Posterior cingulate gyrus (tissue), 11 donors: ENCODE measurements around the gene EDEM1.
"Not testable (repeated sequence)": the region's sequence is repeated elsewhere in the genome, so short reads cannot be mapped to it uniquely, and the experiment has no call there.

Experiments
- DNase-seq, 10 donors: peaks; one replicate each; pipeline versions ENCODE4 v3.0.0 to v3.0.0-alpha.2; 2020 to 2021; ENCODE audit warnings: mixed read lengths in 3 of 10
- intact Hi-C: fragments of 100-400 bp; cut with DNase I; formaldehyde crosslinking; loops from one replicate; pipeline ENCODE4 v1.15.1; 2023

The EDEM1 gene

DNA sequence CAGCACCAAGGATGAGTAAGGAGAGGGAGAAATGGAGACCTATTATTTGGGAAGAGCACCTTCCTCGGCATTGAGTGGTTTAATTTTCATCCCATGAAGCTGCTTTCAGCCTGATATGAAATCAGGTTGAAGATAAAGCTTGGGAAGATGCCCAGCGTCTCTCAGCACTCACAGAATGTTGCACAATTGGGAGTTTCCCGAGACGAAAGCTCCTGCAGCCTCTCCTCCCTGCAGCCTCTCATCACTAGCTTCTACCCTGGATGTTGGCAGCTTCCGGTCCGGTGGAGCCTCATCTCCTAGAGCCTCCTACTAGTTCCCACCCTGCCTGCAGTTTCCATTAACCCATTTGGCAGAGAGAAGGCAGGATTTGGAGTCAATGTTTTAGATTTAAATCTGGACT, 40.3 kb downstream of the EDEM1 start:
- intact Hi-C loops = no loop called here
- DNase-seq = no peak

DNA sequence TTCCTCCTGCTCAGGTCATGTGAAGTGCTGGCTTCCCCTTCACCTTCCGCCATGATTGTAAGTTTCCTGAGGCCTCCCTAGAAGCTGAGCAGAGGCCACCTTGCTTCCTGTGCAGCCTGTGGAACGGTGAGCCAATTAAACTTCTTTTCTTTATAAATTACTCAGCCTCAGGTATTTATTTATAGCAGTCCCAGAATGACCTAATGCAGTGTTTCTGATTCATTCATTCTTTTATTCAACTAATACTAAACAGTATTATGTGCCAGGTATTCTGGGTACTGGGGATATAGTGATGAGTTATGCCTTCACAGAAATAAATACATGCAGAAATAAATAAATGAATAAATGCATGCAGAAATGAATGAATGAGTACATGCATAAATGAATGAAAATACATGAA, 41.9 kb downstream of the EDEM1 start:
- intact Hi-C loops = no loop called here
- no peak for DNase-seq

DNA sequence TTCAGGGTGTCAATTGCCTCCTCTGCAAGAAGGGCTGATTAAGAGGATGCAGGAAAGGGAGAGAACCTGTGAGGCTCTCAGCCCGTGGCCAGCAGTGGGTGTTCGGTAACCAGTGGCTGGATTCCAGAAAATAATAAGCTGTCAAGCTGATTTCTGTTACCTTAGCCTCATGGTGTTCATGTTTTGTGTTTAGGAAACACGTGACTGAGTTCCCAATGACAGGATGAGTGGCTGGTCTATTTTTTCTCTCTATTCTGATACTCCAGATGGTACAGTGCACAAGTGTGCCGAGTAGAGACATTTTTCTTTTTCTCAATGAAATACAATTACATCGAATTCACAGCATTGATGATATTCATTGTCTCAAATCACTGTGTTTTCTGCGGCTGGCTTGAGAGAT, 43.6 kb downstream of the EDEM1 start:
- intact Hi-C loops = no loop called here
- DNase-seq = no peak

DNA sequence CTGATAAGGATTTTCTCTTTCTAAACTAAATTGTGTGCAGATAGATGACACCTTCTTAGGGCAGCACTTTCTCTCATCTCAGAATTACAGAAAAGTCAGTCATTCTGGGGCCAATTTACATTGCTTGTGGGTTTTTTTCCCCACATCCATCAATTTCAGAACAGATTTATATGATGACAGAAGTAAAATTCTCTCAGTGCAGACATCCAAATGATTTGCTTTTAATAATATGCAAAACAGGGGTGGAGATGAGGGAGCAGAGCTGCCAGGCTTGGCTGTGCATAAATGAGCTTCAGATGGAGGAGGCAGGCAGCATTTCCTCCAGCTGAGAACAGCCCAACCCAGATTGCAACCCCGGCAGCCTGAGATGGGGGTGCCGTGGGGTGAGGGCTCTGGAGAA, 44.0 kb downstream of the EDEM1 start:
- peak in 1 of 10 donors; percentile 35 for DNase-seq
- intact Hi-C loops = no loop called here

DNA sequence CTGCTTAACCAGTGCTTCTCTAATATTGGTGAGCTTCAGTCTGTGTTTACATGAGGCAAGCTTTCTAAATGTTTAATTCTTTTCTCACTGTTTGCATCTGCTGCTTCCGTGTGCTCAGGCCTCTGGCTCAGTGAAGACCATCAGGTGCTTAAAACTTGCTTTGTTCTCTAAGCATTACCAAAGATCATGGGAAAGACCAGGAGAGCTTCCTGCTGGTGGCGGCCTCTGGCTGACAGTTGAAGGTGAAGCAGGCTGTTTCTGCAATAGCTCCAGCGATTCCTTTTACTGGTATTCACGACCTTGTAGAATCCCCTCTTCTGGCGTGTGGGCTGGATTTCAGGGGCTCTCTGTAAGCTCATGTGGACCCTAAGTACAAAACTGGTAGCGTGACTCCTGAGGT, 45.1 kb downstream of the EDEM1 start:
- DNase-seq = no peak
- intact Hi-C loops = no loop called here

DNA sequence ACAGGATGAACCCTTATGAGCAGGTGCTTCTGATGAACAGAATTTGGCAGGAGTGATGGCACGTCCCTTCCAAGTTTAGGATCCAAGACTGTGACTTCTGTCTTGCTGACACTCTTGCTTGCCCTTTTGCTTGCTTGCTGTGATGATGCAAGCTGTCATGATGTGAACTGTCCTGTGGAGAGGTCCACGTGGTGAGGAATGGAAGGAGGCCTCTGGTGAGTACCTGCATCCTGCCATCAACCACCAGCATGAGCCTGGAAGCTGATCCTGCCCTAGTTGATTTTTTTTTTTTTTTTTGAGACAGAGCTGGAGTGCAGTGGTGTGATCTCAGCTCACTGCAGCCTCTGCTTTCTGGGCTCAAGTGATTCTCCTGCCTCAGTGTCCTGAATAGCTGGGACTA, 45.5 kb downstream of the EDEM1 start:
- intact Hi-C loops = no loop called here

DNA sequence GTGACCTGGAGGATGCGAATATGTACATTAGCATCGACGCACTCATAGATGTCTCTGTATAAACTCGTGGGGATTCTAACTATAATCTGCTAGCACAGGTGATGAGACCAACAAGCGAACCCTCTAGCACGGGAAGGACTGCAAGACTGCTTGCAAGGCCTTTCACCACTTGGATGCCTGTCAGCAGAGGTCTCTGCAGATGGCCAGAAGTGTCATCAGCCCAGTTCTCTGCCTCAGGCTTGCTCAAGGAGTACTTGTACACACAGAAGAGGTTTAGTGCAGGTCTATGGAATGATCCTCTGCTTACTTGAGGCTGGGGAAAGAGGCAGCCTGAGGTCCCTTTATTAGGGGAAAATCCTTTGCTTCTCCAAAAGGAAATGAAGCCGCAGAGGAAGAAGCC, 48.1 kb downstream of the EDEM1 start:
- no peak for DNase-seq
- intact Hi-C loops = no loop called here

More for the DNA sequence above, 45.5 kb downstream of the EDEM1 start:
- DNase-seq = no peak

DNA sequence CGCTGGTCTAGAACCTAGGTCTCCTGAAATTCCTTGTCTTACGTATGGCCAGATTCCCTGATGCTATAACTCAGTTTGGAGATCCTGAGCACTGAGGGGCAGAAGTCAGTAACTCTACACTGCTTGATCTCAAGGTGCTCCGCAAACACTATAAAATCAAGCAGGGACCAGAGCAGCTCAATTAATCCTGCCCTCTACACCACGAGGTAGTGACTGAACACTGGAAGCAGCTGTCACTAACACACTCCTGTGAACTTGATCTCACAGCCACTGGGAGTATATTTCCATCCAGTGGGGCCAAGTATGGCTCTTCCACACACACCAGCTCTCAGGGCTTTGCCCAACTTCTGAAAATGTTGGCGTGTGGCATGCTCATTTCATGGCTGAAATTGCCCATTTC, 51.0 kb downstream of the EDEM1 start:
- intact Hi-C loops = no loop called here
- no peak for DNase-seq

DNA sequence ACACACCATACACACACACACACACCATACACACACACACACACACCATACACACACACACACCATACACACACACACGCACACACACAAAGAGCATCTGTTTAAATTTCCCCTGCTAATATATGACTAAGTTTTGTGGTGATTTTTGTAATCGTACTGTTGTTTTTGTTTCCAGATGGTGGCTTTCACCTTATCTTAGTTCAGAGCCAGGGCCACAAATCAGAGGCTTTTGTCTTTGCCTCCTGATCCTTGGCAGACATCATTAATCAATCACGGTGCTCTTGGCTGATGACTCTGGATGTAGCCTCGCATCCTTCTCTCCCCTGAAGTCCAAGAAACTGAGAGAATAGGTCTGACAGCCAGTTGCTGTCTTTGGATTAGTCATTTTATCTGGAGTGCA, 52.1 kb downstream of the EDEM1 start:
- intact Hi-C loops = no loop called here
- no peak for DNase-seq

DNA sequence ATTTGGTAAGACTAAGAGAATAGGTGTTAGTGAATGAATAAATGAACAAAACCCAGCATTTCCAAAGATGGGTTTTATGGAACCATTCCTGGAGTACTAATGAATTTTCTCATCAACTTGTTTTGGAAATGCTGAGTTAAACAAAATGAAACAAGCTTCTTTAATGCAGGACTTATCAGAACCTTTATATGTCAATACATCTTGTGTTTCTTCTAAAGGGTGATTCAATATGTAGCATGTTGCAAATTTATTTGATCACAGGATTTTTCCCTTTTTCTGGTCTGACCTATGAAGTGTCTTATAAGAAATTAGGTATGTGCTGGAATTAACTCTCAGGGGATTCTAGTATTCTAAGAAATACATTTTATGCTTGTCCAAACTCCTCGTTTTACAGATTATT, 53.2 kb downstream of the EDEM1 start:
- DNase-seq = no peak
- intact Hi-C loops = no loop called here

DNA sequence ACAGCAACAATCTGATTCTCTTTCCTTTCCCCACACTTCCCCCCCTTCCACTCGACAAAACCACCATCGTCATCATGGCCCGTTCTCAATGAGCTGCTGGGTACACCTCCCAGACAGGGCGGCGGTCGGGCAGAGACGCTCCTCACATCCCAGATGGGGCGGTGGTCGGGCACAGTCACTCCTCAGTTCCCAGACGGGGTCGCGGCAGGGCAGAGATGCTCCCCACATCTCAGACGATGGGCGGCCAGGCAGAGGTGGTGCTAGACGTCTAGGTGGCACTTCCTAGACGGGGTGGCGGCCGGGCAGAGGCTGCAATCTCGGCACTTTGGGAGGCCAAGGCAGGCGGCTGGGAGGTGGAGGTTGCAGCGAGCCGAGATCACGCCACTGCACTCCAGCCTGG, 55.3 kb downstream of the EDEM1 start:
- DNase-seq, intact Hi-C loops: not testable (repeated sequence)

DNA sequence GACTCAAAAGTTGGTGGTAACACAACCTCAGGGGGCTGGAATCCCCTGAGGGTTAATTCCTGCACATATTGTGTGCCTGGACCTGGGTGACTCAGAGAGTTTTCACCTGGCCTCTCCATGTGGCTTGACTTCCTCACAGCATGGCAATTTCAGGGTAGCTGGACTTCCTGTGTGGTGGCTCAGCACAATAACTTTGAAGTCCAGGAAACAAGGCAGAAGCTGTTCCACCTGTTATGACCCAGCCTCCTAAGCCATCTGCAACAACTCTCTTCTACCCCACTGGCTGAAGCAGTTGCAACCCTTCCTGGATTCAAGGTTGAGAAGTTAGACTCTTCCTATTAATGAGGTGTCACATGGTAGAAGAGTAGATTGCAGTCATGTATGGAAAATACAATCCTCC, 58.4 kb downstream of the EDEM1 start:
- intact Hi-C loops = no loop called here

DNA sequence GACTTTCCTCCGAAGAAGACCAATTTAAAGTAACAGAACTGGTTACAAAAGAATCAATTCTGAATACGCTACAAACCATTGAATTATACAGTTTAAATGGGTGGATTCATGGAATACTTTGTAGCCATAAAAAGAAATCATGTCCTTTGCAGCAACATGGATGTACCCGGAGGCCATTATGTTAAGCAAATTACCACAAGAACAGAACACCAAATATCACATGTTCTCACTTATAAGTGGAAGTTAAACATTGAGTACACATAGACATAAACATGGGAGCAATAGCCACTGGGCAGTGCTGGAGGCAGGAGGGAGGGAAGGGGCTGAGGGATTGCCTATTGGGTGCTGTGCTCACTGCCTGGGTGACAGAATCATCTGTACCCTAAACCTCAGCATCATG, 61.3 kb downstream of the EDEM1 start:
- no peak for DNase-seq
- intact Hi-C loops = no loop called here

More for the DNA sequence above, 58.4 kb downstream of the EDEM1 start:
- no peak for DNase-seq

DNA sequence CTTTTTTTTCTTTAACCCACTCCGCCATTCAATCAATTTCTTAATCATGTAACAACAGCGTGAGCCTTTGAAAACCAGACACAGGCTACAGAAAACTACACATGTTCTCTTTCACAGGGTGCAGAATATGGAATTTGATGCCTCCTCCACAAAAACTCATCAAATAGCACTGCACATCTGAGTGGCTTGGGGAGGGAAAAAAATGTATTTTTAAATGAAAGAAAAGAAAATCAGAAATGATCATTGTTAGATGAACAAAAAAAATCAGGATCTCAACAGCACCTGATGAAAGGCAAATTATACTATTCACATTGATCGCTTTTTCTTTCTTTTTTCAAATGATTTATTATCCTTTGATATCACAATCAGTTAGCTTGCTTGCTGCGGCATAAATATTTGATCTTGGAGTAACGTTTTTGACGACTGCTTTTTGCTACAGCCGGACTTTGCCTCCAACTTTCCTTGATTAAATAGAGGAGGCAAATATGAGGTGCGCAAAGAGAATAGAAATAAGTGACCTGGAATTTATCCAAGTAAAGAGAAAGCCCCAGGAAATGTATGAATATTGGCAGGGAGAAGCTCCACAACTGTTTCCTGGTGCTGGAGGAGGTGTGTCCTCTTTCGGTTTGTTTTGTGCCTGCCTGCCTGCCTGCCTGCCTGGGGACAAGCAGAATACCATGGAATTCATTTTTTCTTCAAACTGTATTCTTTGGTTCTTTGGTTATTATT, 63.1 kb downstream of the EDEM1 start:
- intact Hi-C loops = no loop called here
- DNase-seq = no peak

DNA sequence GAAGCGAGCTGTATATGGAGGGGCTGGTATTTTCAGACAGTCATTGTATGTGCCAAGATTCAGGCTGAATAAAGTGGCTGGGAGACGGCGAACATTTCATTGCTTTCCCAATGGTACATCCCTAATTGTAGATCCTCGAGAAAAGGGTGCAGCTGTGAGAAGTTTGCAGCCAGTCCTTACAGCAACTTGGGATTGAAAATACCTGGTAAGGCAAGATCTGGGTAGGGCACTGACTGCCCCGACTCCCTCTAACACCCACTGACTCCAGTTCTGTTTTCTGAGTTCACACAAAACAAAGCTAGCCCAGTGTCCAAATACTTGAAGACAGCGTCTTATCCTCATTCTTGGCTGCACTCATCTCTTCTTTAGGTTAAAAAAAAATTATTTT, 63.7 kb downstream of the EDEM1 start:
- intact Hi-C loops = no loop called here
- DNase-seq = no peak

DNA sequence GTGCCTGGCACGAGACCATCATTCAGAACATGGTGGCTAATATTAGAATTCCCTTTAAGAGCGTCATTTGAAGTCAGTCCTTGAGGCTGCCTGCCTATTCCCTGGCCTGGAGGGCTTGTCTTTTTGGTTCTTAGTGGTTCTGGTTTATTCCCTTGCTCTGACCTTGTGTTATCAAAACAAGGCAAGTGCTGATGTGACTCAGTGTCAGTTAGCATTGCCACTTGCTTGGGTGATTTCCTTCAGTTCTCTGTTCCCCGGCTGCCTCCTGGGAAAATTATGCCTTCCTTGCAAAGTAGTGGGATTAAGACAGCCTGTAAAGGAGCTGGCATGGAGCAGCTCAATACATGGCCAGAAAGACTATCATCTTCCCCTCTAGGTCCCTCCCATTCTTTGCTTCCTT, 64.6 kb downstream of the EDEM1 start:
- intact Hi-C loops = no loop called here
- DNase-seq = no peak

DNA sequence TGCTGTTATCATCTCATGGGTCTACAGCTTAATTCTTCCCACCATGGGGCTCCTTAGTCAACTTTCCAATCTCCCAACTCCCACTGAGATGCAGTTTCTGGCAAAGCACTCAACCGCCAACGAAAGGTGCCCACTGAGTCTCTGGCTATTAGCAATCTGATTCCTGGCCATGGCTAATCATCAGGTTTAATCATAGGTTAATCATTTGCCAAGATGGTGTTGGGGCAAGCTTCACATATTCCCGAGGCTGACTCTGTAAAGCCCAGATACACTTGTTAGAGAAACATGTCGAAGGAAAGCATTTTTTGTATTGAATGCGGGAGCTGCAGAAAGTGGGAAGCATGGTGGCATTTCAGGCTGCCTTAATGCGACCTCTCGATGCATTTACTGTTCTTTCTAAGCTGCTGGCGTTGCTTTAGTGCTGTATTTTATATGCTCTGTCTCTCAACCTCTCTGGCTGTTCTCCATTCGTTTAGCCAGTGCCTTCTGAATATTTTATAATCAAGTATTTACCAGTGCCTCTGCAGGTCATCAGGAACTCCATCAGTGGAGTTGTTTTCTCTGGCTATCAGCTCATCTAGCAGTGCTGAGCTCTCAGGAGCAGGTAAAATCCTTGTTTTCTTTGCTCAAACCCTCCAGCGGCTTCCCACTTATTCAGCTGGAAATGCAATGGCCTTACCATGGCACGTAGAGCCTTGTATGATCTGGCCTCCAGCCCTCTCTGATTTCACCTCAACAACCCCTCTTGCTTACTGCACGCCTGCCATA, 67.0 kb downstream of the EDEM1 start:
- intact Hi-C loops = no loop called here
- no peak for DNase-seq

DNA sequence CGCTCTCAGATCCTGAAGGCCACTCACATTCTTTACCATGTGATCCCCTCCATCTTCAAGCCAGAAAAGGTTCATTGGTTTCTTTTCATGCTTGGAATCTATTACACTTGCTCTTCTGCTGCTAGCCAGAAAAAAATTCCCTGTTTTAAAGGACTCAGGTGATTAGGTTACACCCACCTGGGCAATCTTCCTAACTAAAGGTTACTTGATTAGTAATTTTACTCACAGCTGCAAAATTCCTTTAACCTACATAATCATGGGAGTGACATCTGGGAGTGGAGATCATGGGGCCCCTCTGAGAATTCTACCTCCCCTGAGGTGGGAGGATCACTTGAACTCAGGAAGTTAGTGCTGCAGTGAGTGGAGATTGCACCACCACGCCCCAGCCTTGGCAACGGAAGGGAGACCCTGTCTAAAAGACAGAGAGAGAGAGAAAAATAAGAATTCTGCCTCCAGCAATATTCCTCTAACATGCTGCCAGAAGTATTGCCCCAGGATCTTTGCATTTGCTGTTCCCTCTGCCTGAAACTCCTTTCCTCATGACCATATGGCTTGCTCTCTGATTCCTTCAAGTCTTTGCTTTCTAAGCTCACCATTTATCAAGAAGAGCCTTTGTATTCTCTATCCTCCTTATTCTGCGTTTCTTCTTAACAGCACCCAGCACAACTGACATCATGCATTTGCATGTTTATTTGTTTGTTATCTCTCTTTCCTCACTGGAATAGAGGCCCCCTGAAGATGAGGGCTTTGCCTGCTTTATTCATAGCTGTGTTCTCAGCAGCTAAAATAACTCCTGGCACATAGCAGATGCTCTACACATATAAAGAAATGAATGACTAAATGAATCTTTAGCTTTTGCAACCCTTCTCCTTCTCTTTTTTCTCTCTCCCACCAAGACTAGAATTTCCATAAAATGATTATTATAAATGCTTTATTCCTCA, 68.2 kb downstream of the EDEM1 start:
- DNase-seq = no peak
- intact Hi-C loops = no loop called here

DNA sequence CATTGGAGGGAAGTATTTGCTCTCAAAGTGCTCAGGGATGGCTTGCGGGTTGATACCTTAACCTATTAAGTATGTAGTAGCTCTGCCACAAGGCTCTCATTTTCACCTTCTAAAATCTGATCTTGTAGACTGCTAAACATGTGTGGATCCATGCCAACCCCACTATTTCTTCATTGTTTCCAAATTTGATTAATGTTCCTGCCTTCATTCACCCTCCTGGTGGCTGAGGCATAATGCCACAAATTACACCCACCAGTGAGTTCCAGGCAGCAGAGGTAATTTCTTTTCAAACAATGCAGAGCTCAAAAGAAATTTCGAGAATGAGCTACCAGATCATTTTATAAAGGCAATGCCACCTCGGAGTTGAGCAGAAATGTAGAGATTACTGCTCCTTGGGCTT, 71.0 kb downstream of the EDEM1 start:
- no peak for DNase-seq
- intact Hi-C loops = no loop called here

DNA sequence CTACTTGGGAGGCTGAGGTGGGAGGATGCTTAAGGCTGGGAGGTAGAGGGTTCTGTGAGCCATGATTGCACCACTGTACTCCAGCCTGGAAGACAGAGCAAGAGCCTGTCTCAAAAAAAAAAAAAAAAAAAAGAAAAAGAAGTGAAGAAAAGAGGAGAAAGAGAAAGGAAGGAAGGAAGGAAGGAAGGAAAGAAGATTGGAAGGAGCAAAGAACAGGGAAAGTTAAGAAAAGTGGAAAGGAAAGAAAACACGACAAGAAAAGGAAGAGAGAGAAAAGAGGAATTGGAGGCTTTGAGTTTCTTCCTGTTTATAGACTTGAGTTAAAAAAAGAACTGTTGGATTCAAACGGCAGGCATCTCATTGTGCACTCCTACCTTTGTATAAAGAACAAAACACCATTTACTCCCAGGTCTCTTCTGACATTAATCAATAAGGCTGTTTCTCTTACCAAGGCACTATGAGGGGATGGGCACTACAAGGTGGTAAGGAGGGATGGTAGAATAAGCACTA, 73.5 kb downstream of the EDEM1 start:
- no peak for DNase-seq
- intact Hi-C loops = no loop called here

DNA sequence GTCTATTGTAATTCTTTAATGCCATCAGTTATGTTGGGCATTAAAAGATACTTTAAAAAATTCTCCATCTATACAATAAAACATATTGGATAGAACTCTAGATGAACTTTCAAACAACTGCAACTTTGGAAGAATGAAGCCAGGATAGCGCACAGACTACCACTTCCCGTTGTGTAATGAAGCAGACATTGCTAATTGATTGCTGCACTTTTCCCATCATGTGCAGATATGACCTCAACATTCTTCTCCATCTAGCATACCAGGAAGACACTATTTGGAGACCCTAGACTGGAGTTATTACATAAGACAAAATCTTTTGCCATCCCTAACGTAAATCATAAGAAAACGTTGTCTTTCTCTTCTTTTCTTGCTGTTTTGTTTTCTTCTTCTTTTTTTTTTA, 75.0 kb downstream of the EDEM1 start:
- intact Hi-C loops = no loop called here

More for the DNA sequence above, 75.0 kb downstream of the EDEM1 start:
- DNase-seq = no peak
